Hepatocyte (in vitro differentiated cells): ENCODE measurements around the gene KCNK13.

Source experiments
- EZH2phosphoT487 ChIP-seq: fragments of 200-600 bp; sonication (generic); IDR thresholded peaks from one replicate; pipeline ENCODE4 v1.6.1; 2018; ENCODE audit warnings: antibody characterized with exemption, mild to moderate bottlenecking, low read depth, moderate library complexity; ENCODE audit not compliant: unreplicated experiment, severe bottlenecking
- TF ChIP-seq, protein P1 (sequence below): fragments of 200-600 bp; sonication (generic); IDR thresholded peaks from 2 replicates; pipeline ENCODE4 v1.5.1; 2016; ENCODE audit warnings: antibody characterized with exemption, mild to moderate bottlenecking; ENCODE audit not compliant: poor library complexity

DNA sequence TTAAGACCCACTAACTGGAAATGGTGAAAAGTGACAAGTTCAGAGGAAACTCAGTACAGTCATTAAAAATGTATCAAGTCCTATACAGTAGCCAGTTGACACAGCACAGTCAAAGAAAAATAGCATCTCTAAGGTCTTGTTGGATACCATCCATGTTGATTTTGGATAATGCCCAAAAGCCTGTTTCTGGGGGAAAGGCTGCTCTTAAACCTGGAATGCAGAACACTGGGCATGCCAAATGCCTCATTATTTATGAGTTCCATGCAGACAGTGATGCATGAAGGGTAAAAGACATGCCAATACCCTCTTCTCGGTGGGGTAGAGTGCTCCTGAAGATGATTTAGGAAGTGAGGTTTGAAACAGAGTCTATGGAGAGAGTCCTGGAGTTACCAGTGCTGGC is 29.6 kb downstream of the KCNK13 start:
- TF ChIP-seq, protein P1, sequence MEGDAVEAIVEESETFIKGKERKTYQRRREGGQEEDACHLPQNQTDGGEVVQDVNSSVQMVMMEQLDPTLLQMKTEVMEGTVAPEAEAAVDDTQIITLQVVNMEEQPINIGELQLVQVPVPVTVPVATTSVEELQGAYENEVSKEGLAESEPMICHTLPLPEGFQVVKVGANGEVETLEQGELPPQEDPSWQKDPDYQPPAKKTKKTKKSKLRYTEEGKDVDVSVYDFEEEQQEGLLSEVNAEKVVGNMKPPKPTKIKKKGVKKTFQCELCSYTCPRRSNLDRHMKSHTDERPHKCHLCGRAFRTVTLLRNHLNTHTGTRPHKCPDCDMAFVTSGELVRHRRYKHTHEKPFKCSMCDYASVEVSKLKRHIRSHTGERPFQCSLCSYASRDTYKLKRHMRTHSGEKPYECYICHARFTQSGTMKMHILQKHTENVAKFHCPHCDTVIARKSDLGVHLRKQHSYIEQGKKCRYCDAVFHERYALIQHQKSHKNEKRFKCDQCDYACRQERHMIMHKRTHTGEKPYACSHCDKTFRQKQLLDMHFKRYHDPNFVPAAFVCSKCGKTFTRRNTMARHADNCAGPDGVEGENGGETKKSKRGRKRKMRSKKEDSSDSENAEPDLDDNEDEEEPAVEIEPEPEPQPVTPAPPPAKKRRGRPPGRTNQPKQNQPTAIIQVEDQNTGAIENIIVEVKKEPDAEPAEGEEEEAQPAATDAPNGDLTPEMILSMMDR = no peak
- no peak for TF ChIP-seq EZH2phosphoT487
